ENCODE results near the gene LTBP1. TPM values are rescaled to one million over a fixed set of nuclear protein-coding genes. Genes with fewer than 3 reads are reported as not detected.

Gene LTBP1
- total RNA-seq, 2 donors from 2014 or later = 25.9 to 99.8 TPM

GRCh38 chr2:33190393-33190937 is 243.7 kb downstream of the LTBP1 start:
- Histone ChIP-seq H3K9me3 (no peaks in the 10 kb centered on the region), H3K4me1 (replicated peaks) (no peaks in the 10 kb centered on the region), H3K27ac (no peak overlapping the region), H3K36me3 (no peaks in the 10 kb centered on the region), H3K27me3 (replicated peaks; ENCODE audit: insufficient read depth) (no peaks in the 10 kb centered on the region), H3K4me3 (no peak overlapping the region)
- DNase-seq (ENCODE audit: low spot score) = no peak
- TF ChIP-seq POLR2AphosphoS5 (IDR thresholded peaks at IDR 0.05) = no peak
- intact Hi-C loops (cut with DNase I) = no loop called here
- 60% methylated on average over 5 of the region's 5 CpGs for WGBS

GRCh38 chr2:33195891-33196290 is 249.1 kb downstream of the LTBP1 start:
- intact Hi-C loops (cut with DNase I) = no loop called here
- 48% methylated on average over 7 of the region's 7 CpGs for WGBS
- TF ChIP-seq POLR2A (IDR thresholded peaks at IDR 0.05) (no peak), POLR2AphosphoS5 (IDR thresholded peaks at IDR 0.05) (peak; percentile 18)

GRCh38 chr2:33196700-33197099 is 249.9 kb downstream of the LTBP1 start:
- TF ChIP-seq POLR2AphosphoS5 (IDR thresholded peaks at IDR 0.05) = no peak
- TF ChIP-seq CTCF (IDR thresholded peaks at IDR 0.05) = no peak
- no peak for TF ChIP-seq POLR2A (IDR thresholded peaks at IDR 0.05)
- DNase-seq (ENCODE audit: low spot score) = no peak
- no peaks in the 10 kb centered on the region for H3K27me3 ChIP-seq (replicated peaks; ENCODE audit: insufficient read depth)
- no peaks in the 10 kb centered on the region for H3K9me3 ChIP-seq
- 80% methylated on average over 3 of the region's 3 CpGs for WGBS
- no peak overlapping the region for H3K27ac ChIP-seq
- no peaks in the 10 kb centered on the region for H3K36me3 ChIP-seq
- intact Hi-C loops (cut with DNase I) = no loop called here
- H3K4me3 ChIP-seq = no peak overlapping the region
- H3K4me1 ChIP-seq (replicated peaks) = no peaks in the 10 kb centered on the region

More at GRCh38 chr2:33195891-33196290, 249.1 kb downstream of the LTBP1 start:
- H3K27me3 ChIP-seq (replicated peaks; ENCODE audit: insufficient read depth) = no peaks in the 10 kb centered on the region
- no peak overlapping the region for H3K4me3 ChIP-seq
- no peaks in the 10 kb centered on the region for H3K4me1 ChIP-seq (replicated peaks)
- no peak for DNase-seq (ENCODE audit: low spot score)
- no peaks in the 10 kb centered on the region for H3K9me3 ChIP-seq
- no peak overlapping the region for H3K27ac ChIP-seq
- no peaks in the 10 kb centered on the region for H3K36me3 ChIP-seq

GRCh38 chr2:33197198-33197938 is 250.6 kb downstream of the LTBP1 start:
- Histone ChIP-seq H3K4me1 (replicated peaks) (no peaks in the 10 kb centered on the region), H3K9me3 (no peaks in the 10 kb centered on the region), H3K4me3 (no peak overlapping the region), H3K27ac (no peak overlapping the region), H3K27me3 (replicated peaks; ENCODE audit: insufficient read depth) (no peaks in the 10 kb centered on the region), H3K36me3 (no peaks in the 10 kb centered on the region)
- no peak for TF ChIP-seq CTCF (IDR thresholded peaks at IDR 0.05)
- TF ChIP-seq POLR2A (IDR thresholded peaks at IDR 0.05) = no peak
- TF ChIP-seq POLR2AphosphoS5 (IDR thresholded peaks at IDR 0.05) = no peak
- intact Hi-C loops (cut with DNase I) = no loop called here
- WGBS = 78% methylated on average over 5 of the region's 5 CpGs
- no peak for DNase-seq (ENCODE audit: low spot score)

GRCh38 chr2:33202641-33203522 is 256.1 kb downstream of the LTBP1 start:
- no peak overlapping the region for H3K27ac ChIP-seq
- no peaks in the 10 kb centered on the region for H3K27me3 ChIP-seq (replicated peaks; ENCODE audit: insufficient read depth)
- H3K4me1 ChIP-seq (replicated peaks) = no peaks in the 10 kb centered on the region
- no peak for DNase-seq (ENCODE audit: low spot score)
- no peak for TF ChIP-seq CTCF (IDR thresholded peaks at IDR 0.05)
- no peak for TF ChIP-seq POLR2A (IDR thresholded peaks at IDR 0.05)
- TF ChIP-seq POLR2AphosphoS5 (IDR thresholded peaks at IDR 0.05) = no peak
- 65% methylated on average over 9 of the region's 9 CpGs for WGBS
- H3K36me3 ChIP-seq = no peaks in the 10 kb centered on the region
- no peak overlapping the region for H3K4me3 ChIP-seq
- intact Hi-C loops (cut with DNase I) = no loop called here
- H3K9me3 ChIP-seq = no peaks in the 10 kb centered on the region
